GM12801 (cell line): ENCODE data around the gene RFTN1.

Experiments used
- CTCF ChIP-seq: IDR thresholded peaks from one replicate; pipeline ENCODE4 v1.5.1; 2011; ENCODE audit warnings: control low read depth; ENCODE audit not compliant: insufficient read length; ENCODE audit errors: extremely low read depth

The RFTN1 gene

DNA sequence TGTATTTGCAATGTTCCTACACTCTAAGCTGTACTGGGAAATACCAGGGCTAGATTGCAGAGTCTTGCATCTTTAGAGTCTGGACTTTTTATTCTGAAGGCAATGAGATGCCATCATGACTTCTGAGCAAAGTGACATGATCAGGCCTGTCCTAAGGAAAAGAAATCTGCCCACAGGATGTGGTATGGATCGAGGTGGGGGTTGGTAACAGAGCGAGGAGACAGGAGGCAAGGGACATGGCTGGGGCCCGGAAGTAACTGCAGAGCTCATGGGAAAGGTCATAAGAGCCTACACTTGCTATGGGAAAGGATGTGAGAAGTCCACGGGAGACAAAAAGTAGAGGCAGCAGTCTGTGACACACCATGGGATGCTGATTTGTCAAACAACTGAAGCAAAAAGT is 126.9 kb downstream of the RFTN1 start:
- no peak for TF ChIP-seq CTCF

DNA sequence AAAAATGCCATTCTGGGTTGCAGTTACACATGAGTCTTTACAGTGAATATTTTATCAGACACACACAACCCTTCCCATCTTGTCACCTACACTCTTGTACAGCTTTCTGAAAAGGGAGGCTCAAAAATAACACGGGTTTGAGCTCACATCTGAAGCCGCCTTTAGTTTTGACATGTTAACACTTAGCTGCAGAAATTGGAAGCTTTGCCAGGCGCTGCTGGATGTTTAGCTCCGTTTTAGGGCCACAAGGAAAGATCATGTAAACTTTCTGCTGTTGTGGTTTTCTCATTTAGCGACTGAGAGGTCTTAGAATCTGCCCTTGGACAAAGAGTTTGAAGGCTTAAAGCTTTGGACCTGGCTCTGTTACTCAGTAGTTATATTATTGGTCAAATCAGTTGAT is 128.3 kb downstream of the RFTN1 start:
- no peak for TF ChIP-seq CTCF

- TF ChIP-seq CTCF: no peak
These were observed 129.6 kb downstream of the RFTN1 start for GRCh38 chr3:16383864-16384263.

GRCh38 chr3:16382845-16383244 is 130.7 kb downstream of the RFTN1 start:
- no peak for TF ChIP-seq CTCF

DNA sequence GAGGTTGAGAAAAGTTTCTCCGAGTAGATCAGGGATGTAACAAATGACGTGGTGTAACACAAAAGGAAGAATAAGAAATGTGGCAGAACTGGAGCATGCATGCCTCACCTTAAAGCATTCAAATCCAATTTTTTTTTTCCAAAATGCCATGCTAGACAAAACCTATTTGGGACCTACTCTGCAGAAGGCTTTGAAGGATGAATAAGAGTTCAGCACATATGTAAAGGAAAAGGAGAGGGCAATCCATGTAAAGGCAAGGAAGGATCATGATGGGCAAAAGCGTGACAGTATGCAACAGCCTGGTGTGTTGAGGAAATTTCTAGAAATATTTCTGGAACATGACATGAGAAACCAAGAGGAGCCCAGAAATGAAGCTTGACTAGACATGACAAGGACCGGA is 132.1 kb downstream of the RFTN1 start:
- no peak for TF ChIP-seq CTCF

DNA sequence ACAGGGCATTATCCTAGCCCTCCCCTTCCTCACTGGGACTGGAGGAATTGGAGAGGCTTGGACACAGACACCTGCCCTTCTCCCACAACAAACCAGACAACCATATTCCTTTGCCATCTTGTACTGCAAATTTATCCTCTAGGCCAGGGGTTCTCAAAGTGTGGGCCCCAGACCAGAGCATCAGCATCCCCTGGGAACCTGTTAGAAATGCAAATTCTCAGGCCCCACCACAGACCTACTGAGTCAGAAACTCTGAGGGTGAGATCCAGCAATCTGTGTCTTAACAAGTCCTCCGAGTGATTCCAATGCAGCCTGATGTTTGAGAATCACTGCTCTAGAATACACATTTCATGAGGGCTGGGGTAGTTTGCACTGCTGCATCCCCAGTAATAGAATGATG is 133.1 kb downstream of the RFTN1 start:
- TF ChIP-seq CTCF: no peak

GRCh38 chr3:16379838-16380237 is 133.7 kb downstream of the RFTN1 start:
- TF ChIP-seq CTCF: no peak

GRCh38 chr3:16378920-16379319 is 134.6 kb downstream of the RFTN1 start:
- no peak for TF ChIP-seq CTCF
